GM23338 (cell line): ENCODE measurements around the gene TENT4B. TPM values are rescaled to one million over a fixed set of nuclear protein-coding genes. Genes with fewer than 3 reads are reported as not detected.
A peak's percentile ranks its signal among the peaks of the same experiment; 100 is the strongest.

Experiments used
- ATAC-seq: fragments of 200-7000 bp; cut with Tn5 transposase; 3 replicates; pipeline ENCODE4 v1.9.1; 2020
- DNase-seq: peaks from one replicate; pipeline ENCODE4 v3.0.0-alpha.2; 2015; ENCODE audit warnings: low spot score
- H2AFZ ChIP-seq: fragments of 200-600 bp; sonication (generic); 2 replicates; pipeline ENCODE4 v1.8.0; 2016; ENCODE audit warnings: antibody characterized with exemption, mild to moderate bottlenecking, moderate library complexity
- H3F3A ChIP-seq: fragments of 200-600 bp; sonication (generic); replicated peaks from 2 replicates; pipeline ENCODE4 v1.8.0; 2017; ENCODE audit warnings: antibody characterized with exemption, mixed run types, low read depth
- H3K27ac ChIP-seq: fragments of 200-600 bp; sonication (generic); 2 replicates; pipeline ENCODE4 v1.6.1; 2016; ENCODE audit warnings: low read depth
- H3K27me3 ChIP-seq: fragments of 200-600 bp; sonication (generic); 2 replicates; pipeline ENCODE4 v1.8.0; 2016; ENCODE audit warnings: mild to moderate bottlenecking, mixed run types, moderate library complexity; ENCODE audit not compliant: insufficient read depth
- H3K36me3 ChIP-seq: fragments of 200-600 bp; sonication (generic); 2 replicates; pipeline ENCODE4 v1.8.0; 2016; ENCODE audit warnings: mild to moderate bottlenecking; ENCODE audit not compliant: insufficient read depth
- H3K4me1 ChIP-seq: fragments of 200-600 bp; sonication (generic); 2 replicates; pipeline ENCODE4 v1.8.0; 2016; ENCODE audit warnings: mild to moderate bottlenecking, moderate library complexity; ENCODE audit not compliant: insufficient read depth
- H3K4me2 ChIP-seq: fragments of 200-600 bp; sonication (generic); 2 replicates; pipeline ENCODE4 v1.7.1; 2017; ENCODE audit warnings: mixed run types
- H3K4me3 ChIP-seq: fragments of 200-600 bp; sonication (generic); 2 replicates; pipeline ENCODE4 v1.6.1; 2016; ENCODE audit warnings: mixed run types
- H3K79me2 ChIP-seq: fragments of 200-600 bp; sonication (generic); replicated peaks from 2 replicates; pipeline ENCODE4 v1.8.0; 2017; ENCODE audit warnings: mild to moderate bottlenecking; ENCODE audit not compliant: insufficient read depth
- H3K9me2 ChIP-seq: fragments of 200-600 bp; sonication (generic); 2 replicates; pipeline ENCODE4 v1.8.0; 2017; ENCODE audit not compliant: insufficient read depth
- H4K20me1 ChIP-seq: fragments of 200-600 bp; sonication (generic); replicated peaks from 2 replicates; pipeline ENCODE4 v1.8.0; 2017; ENCODE audit warnings: mild to moderate bottlenecking; ENCODE audit not compliant: insufficient read depth
- H3K27ac Mint-ChIP-seq: 2 replicates; pipeline ENCODE4 v1.8.0; 2020; ENCODE audit warnings: inconsistent platforms, mild to moderate bottlenecking, moderate library complexity, mixed read lengths
- H3K27me3 Mint-ChIP-seq: 3 replicates; pipeline ENCODE4 v1.8.0; 2022; ENCODE audit warnings: low read depth, mild to moderate bottlenecking, moderate library complexity, mixed read lengths, inconsistent platforms; ENCODE audit not compliant: insufficient read depth, poor library complexity
- H3K36me3 Mint-ChIP-seq: 3 replicates; pipeline ENCODE4 v1.8.0; 2021; ENCODE audit warnings: low read depth, mild to moderate bottlenecking, inconsistent platforms, moderate library complexity, mixed read lengths
- H3K4me1 Mint-ChIP-seq: 3 replicates; pipeline ENCODE4 v1.8.0; 2020; ENCODE audit warnings: mild to moderate bottlenecking, inconsistent platforms, mixed read lengths
- H3K4me3 Mint-ChIP-seq: 3 replicates; pipeline ENCODE4 v1.8.0; 2021; ENCODE audit warnings: moderate library complexity, mild to moderate bottlenecking, inconsistent platforms, mixed read lengths
- H3K9me3 Mint-ChIP-seq: 3 replicates; pipeline ENCODE4 v1.8.0; 2020; ENCODE audit warnings: moderate library complexity, mild to moderate bottlenecking, inconsistent platforms, mixed read lengths
- CREB1 ChIP-seq: fragments of 250-450 bp; sonication (Bioruptor Pico); IDR thresholded peaks from 2 replicates; pipeline ENCODE4 v1.5.0; 2020; ENCODE audit warnings: low read depth, mild to moderate bottlenecking, moderate library complexity
- CTCF ChIP-seq, 2 experiments: fragments of 200-600 bp in 1 of 2; sonication (generic) in 1 of 2; conservative IDR thresholded peaks; 2 replicates each; pipeline versions ENCODE4 v1.5.1 to v1.6.1; 2016 to 2017; ENCODE audit warnings: antibody characterized with exemption in 2 of 2, low read depth in 2 of 2, mild to moderate bottlenecking in 2 of 2, moderate library complexity in 1 of 2
- EZH2 ChIP-seq: fragments of 200-600 bp; sonication (generic); IDR thresholded peaks from one replicate; pipeline ENCODE4 v1.8.0; 2017; ENCODE audit warnings: antibody characterized with exemption, mild to moderate bottlenecking, low read depth; ENCODE audit not compliant: unreplicated experiment
- EZH2phosphoT487 ChIP-seq: fragments of 200-600 bp; sonication (generic); IDR thresholded peaks from one replicate; pipeline ENCODE4 v1.8.1; 2018; ENCODE audit warnings: antibody characterized with exemption; ENCODE audit not compliant: unreplicated experiment
- JUNB ChIP-seq: IDR thresholded peaks from one replicate; pipeline ENCODE4 v1.6.1; 2016; ENCODE audit warnings: antibody characterized with exemption; ENCODE audit not compliant: unreplicated experiment
- NANOG ChIP-seq: IDR thresholded peaks from 2 replicates; pipeline ENCODE4 v1.6.1; 2016; ENCODE audit warnings: antibody characterized with exemption, borderline replicate concordance
- POLR2AphosphoS5 ChIP-seq: IDR thresholded peaks from 2 replicates; pipeline ENCODE4 v1.6.1; 2016; ENCODE audit warnings: antibody characterized with exemption, low read depth
- STAT1 ChIP-seq: IDR thresholded peaks from one replicate; pipeline ENCODE4 v1.6.1; 2016; ENCODE audit warnings: antibody characterized with exemption; ENCODE audit not compliant: unreplicated experiment
- ZNF331 ChIP-seq: fragments of 250-450 bp; sonication (Bioruptor Pico); IDR thresholded peaks from 2 replicates; pipeline ENCODE4 v1.5.0; 2020; ENCODE audit warnings: low read depth, mild to moderate bottlenecking, moderate library complexity
- polyA plus RNA-seq: library from polyadenylated mRNA; unstranded; fragments of >200 nt; fragmentation: Nextera tagmentation; extraction: Ambion mirVana; gene quantifications from 2 replicates; pipeline ENCODE4 v1.2.1, GENCODE V29; 2016
- total RNA-seq: library from RNA; depleted of rRNA; stranded (reverse); fragments of >200 nt; shearing (Covaris generic); gene quantifications from 2 replicates; pipeline ENCODE4 v1.2.3, GENCODE V29; 2014
- TF ChIP-seq, protein P1 (sequence below): IDR thresholded peaks from one replicate; pipeline ENCODE4 v1.6.1; 2018; ENCODE audit warnings: antibody characterized with exemption; ENCODE audit not compliant: unreplicated experiment
- TF ChIP-seq, protein P2 (sequence below): IDR thresholded peaks from 2 replicates; pipeline ENCODE4 v1.6.1; 2016; ENCODE audit warnings: antibody characterized with exemption

Gene TENT4B
- total and polyA plus RNA-seq, 2 experiments from 2014 or later: 17.6 to 21.3 TPM

- Histone ChIP-seq H3K4me2 (no peak overlapping the region), H2AFZ (no peak overlapping the region), H3K4me1 (no peaks in the 10 kb centered on the region), H3K27me3 (no peaks in the 10 kb centered on the region), H4K20me1 (no peaks in the 10 kb centered on the region), H3K4me3 (no peak overlapping the region), H3F3A (no peaks in the 10 kb centered on the region), H3K9me2 (no peaks in the 10 kb centered on the region), H3K79me2 (no peaks in the 10 kb centered on the region), H3K27ac (no peak overlapping the region), H3K36me3 (no peaks in the 10 kb centered on the region)
- H3K4me1 Mint-ChIP-seq: peaks cover 7% of the 10 kb centered on the region; the same call in 2 of the 3 replicates
- TF ChIP-seq ZNF331 (CRISPR knock-in tag) (no peak), STAT1 (no peak), JUNB (no peak)
- TF ChIP-seq, protein P1, sequence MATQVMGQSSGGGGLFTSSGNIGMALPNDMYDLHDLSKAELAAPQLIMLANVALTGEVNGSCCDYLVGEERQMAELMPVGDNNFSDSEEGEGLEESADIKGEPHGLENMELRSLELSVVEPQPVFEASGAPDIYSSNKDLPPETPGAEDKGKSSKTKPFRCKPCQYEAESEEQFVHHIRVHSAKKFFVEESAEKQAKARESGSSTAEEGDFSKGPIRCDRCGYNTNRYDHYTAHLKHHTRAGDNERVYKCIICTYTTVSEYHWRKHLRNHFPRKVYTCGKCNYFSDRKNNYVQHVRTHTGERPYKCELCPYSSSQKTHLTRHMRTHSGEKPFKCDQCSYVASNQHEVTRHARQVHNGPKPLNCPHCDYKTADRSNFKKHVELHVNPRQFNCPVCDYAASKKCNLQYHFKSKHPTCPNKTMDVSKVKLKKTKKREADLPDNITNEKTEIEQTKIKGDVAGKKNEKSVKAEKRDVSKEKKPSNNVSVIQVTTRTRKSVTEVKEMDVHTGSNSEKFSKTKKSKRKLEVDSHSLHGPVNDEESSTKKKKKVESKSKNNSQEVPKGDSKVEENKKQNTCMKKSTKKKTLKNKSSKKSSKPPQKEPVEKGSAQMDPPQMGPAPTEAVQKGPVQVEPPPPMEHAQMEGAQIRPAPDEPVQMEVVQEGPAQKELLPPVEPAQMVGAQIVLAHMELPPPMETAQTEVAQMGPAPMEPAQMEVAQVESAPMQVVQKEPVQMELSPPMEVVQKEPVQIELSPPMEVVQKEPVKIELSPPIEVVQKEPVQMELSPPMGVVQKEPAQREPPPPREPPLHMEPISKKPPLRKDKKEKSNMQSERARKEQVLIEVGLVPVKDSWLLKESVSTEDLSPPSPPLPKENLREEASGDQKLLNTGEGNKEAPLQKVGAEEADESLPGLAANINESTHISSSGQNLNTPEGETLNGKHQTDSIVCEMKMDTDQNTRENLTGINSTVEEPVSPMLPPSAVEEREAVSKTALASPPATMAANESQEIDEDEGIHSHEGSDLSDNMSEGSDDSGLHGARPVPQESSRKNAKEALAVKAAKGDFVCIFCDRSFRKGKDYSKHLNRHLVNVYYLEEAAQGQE: no peak
- no peak overlapping the region for H3K27ac Mint-ChIP-seq
- no peaks in the 10 kb centered on the region for H3K36me3 Mint-ChIP-seq
- H3K9me3 Mint-ChIP-seq: no peaks in the 10 kb centered on the region
- ATAC-seq (no peak), DNase-seq (no peak)
- peaks cover 8% of the 10 kb centered on the region for H3K27me3 Mint-ChIP-seq
- no peak overlapping the region for H3K4me3 Mint-ChIP-seq
These were observed 104.8 kb downstream of the TENT4B start for GRCh38 chr16:50257876-50258275.

- Histone ChIP-seq H3K36me3 (no peaks in the 10 kb centered on the region), H3K27ac (no peak overlapping the region), H3K27me3 (no peaks in the 10 kb centered on the region), H3K4me3 (no peak overlapping the region), H2AFZ (no peak overlapping the region), H3K9me2 (no peaks in the 10 kb centered on the region), H3K79me2 (no peaks in the 10 kb centered on the region), H4K20me1 (no peaks in the 10 kb centered on the region), H3K4me1 (no peaks in the 10 kb centered on the region), H3K4me2 (no peak overlapping the region), H3F3A (no peaks in the 10 kb centered on the region)
- Mint-ChIP-seq H3K36me3 (no peaks in the 10 kb centered on the region), H3K4me1 (peaks cover 8% of the 10 kb centered on the region; the same call in 2 of the 3 replicates), H3K9me3 (no peaks in the 10 kb centered on the region), H3K4me3 (no peak overlapping the region), H3K27ac (no peak overlapping the region), H3K27me3 (peaks cover 8% of the 10 kb centered on the region)
- TF ChIP-seq NANOG: no peak
- TF ChIP-seq, protein P2, sequence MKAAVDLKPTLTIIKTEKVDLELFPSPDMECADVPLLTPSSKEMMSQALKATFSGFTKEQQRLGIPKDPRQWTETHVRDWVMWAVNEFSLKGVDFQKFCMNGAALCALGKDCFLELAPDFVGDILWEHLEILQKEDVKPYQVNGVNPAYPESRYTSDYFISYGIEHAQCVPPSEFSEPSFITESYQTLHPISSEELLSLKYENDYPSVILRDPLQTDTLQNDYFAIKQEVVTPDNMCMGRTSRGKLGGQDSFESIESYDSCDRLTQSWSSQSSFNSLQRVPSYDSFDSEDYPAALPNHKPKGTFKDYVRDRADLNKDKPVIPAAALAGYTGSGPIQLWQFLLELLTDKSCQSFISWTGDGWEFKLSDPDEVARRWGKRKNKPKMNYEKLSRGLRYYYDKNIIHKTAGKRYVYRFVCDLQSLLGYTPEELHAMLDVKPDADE: no peak
- no peak for TF ChIP-seq ZNF331 (CRISPR knock-in tag)
- TF ChIP-seq POLR2AphosphoS5: no peak
- TF ChIP-seq CREB1 (CRISPR knock-in tag): no peak
- no peak for TF ChIP-seq CTCF (conservative IDR thresholded peaks at IDR 0.05; ENCODE audit: low read depth in 2 of 2)
- TF ChIP-seq EZH2phosphoT487: no peak
- no peak for TF ChIP-seq JUNB
- no peak for TF ChIP-seq EZH2
- no peak for DNase-seq
- peak; percentile 71 for ATAC-seq
These were observed 106.5 kb downstream of the TENT4B start for GRCh38 chr16:50259334-50260205.
